Ovary (tissue), 3 donors: ENCODE data around the gene TIMM50.

Experiments used
- CTCF ChIP-seq, 3 donors: fragments of 450-650 bp in 2 of 3; fragments of 200-600 bp in 1 of 3; IDR thresholded peaks; one replicate each; pipeline versions ENCODE4 v1.5.1 to v1.8.0; 2016 to 2022; ENCODE audit warnings: antibody characterized with exemption in 3 of 3, mild to moderate bottlenecking in 1 of 3
- EP300 ChIP-seq: sonication (generic); formaldehyde crosslinking; IDR thresholded peaks from one replicate; pipeline ENCODE4 v1.6.1; 2017; ENCODE audit warnings: antibody characterized with exemption
- POLR2A ChIP-seq: fragments of 450-650 bp; IDR thresholded peaks from one replicate; pipeline ENCODE4 v1.6.1; 2017; ENCODE audit warnings: antibody characterized with exemption, mild to moderate bottlenecking, moderate library complexity
- donor health status: DM: no; HTN: no; CAD: no.

- no peak for TF ChIP-seq CTCF (IDR thresholded peaks at IDR 0.05)
- TF ChIP-seq POLR2A: no peak
- no peak for TF ChIP-seq EP300
Measured at GRCh38 chr19:39500543-39500942, 19.9 kb downstream of the TIMM50 start.
